GM12878 (cell line): ENCODE data around the gene SLC9B1. TPM values are rescaled to one million over a fixed set of nuclear protein-coding genes. Genes with fewer than 3 reads are reported as not detected.
"Not testable (repeated sequence)": the region's sequence is repeated elsewhere in the genome, so short reads cannot be mapped to it uniquely, and the experiment has no call there.

Experiments used
- ATAC-seq: fragments of 200-7000 bp; cut with Tn5 transposase; 3 replicates; pipeline ENCODE4 v1.9.1; 2020; ENCODE audit warnings: mild to moderate bottlenecking, moderate library complexity
- BruUV-seq: library from RNA; stranded (reverse); fragments of 400-500 nt; replicated peaks from 2 replicates; lab custom pipeline; 2021; lab: Mats Ljungman, UMichigan
- CTCF ChIA-PET: fragments of 300-600 bp; sonication (Branson Sonifier 250); formaldehyde crosslinking; extraction: SDS; loops from one replicate; lab custom pipeline; 2021; ENCODE audit warnings: inconsistent platforms; lab: Yijun Ruan, JAX
- POLR2A ChIA-PET: fragments of 350-600 bp; formaldehyde crosslinking; extraction: SDS; loops from one replicate; lab custom pipeline; 2021; ENCODE audit warnings: inconsistent platforms; lab: Charles Lee
- RAD21 ChIA-PET: fragments of 300-600 bp; sonication (Branson Sonifier 250); formaldehyde crosslinking; loops from one replicate; lab custom pipeline; 2023; ENCODE audit warnings: antibody characterized with exemption; ENCODE audit not compliant: unreplicated experiment; lab: Charles Lee
- SMC1A ChIA-PET: fragments of 300-600 bp; sonication (Branson Sonifier 250); formaldehyde crosslinking; loops from one replicate; lab custom pipeline; 2023; ENCODE audit not compliant: unreplicated experiment, uncharacterized antibody; lab: Charles Lee
- DNase-seq: peaks from one replicate; pipeline ENCODE4 v3.0.0-alpha.2; 2011; ENCODE audit warnings: low read depth, low spot score
- FAIRE-seq: peaks from 3 replicates; lab custom pipeline; 2011; peaks lifted over from hg19 to GRCh38; lab: Jason Lieb, UNC
- H2AFZ ChIP-seq: 2 replicates; pipeline ENCODE4 v1.6.0; 2011; ENCODE audit warnings: low read depth, low read length, control low read depth; ENCODE audit not compliant: control insufficient read depth
- H3K27ac ChIP-seq: 2 replicates; pipeline ENCODE4 v1.5.1; 2011; ENCODE audit warnings: control low read depth; ENCODE audit not compliant: control insufficient read depth, insufficient read depth
- H3K27me3 ChIP-seq, 2 experiments: replicated peaks in 1 of 2; 2 replicates each; pipeline versions ENCODE4 v1.6.0 to v1.6.1; 2011; ENCODE audit warnings: low read length in 1 of 2; ENCODE audit not compliant: control insufficient read depth in 2 of 2, insufficient read depth in 2 of 2
- H3K36me3 ChIP-seq, 2 experiments: 2 replicates each; pipeline ENCODE4 v1.5.1; 2011; ENCODE audit warnings: low read length in 1 of 2; ENCODE audit not compliant: control insufficient read depth in 2 of 2, insufficient read depth in 2 of 2
- H3K4me1 ChIP-seq: 2 replicates; pipeline ENCODE4 v1.6.1; 2011; ENCODE audit warnings: mild to moderate bottlenecking, low read length, moderate library complexity, mixed read lengths; ENCODE audit not compliant: control insufficient read depth, insufficient read depth
- H3K4me2 ChIP-seq: 2 replicates; pipeline ENCODE4 v1.6.0; 2011; ENCODE audit warnings: control low read depth; ENCODE audit not compliant: control insufficient read depth, insufficient read depth
- H3K4me3 ChIP-seq: fragments of 200-600 bp; sonication (generic); 2 replicates; pipeline ENCODE4 v1.5.1; 2016
- H3K79me2 ChIP-seq: 2 replicates; pipeline ENCODE4 v1.6.0; 2011; ENCODE audit warnings: low read length; ENCODE audit not compliant: control insufficient read depth, insufficient read depth
- H3K9ac ChIP-seq: 2 replicates; pipeline ENCODE4 v1.8.0; 2011; ENCODE audit warnings: low read length, control low read depth, mixed read lengths; ENCODE audit not compliant: control insufficient read depth, insufficient read depth
- H3K9me3 ChIP-seq: replicated peaks from 3 replicates; pipeline ENCODE4 v1.5.1; 2011; ENCODE audit warnings: mild to moderate bottlenecking, low read length; ENCODE audit not compliant: control insufficient read depth, insufficient read depth
- H4K20me1 ChIP-seq: 2 replicates; pipeline ENCODE4 v1.6.0; 2011; ENCODE audit not compliant: control insufficient read depth, insufficient read depth
- CBX5 ChIP-seq: sonication (generic); IDR thresholded peaks from 2 replicates; pipeline ENCODE4 v1.6.1; 2016; ENCODE audit warnings: low read depth, moderate library complexity, mild to moderate bottlenecking, inconsistent platforms
- E2F8 ChIP-seq: fragments of 450-650 bp; IDR thresholded peaks from 2 replicates; pipeline ENCODE4 v1.6.1; 2018; ENCODE audit warnings: mild to moderate bottlenecking, low read depth, moderate library complexity; ENCODE audit not compliant: partially characterized antibody
- GABPA ChIP-seq: IDR thresholded peaks from 2 replicates; pipeline ENCODE4 v1.6.1; 2014; ENCODE audit warnings: antibody characterized with exemption, low read depth, mild to moderate bottlenecking, inconsistent platforms
- NFYA ChIP-seq: IDR thresholded peaks from 2 replicates; pipeline ENCODE4 v1.6.1; 2011; ENCODE audit warnings: low read depth, mild to moderate bottlenecking, low read length, improper control_type of control experiment, borderline replicate concordance
- TBL1XR1 ChIP-seq: IDR thresholded peaks from 2 replicates; pipeline ENCODE4 v1.6.1; 2012; ENCODE audit warnings: low read depth, low read length, improper control_type of control experiment
- ZSCAN29 ChIP-seq: fragments of 450-650 bp; IDR thresholded peaks from 2 replicates; pipeline ENCODE4 v1.6.1; 2017; ENCODE audit warnings: mild to moderate bottlenecking, moderate library complexity
- WGBS: methylation state at CpG from one replicate; pipeline ENCODE4 v1.1.6; 2016; ENCODE audit warnings: low lambda C conversion rate; ENCODE audit not compliant: insufficient replicate concordance, insufficient coverage; ENCODE audit errors: missing lambda C conversion rate; 5-methylcytosine and 5-hydroxymethylcytosine counted together
- in situ Hi-C: fragments of 300-500 bp; cut with MboI; formaldehyde crosslinking; loops from 9 replicates; pipeline ENCODE4 v1.14.3; 2018; ENCODE audit warnings: mixed read lengths
- intact Hi-C: fragments of 100-400 bp; cut with micrococcal nuclease; formaldehyde crosslinking; loops from one replicate; pipeline ENCODE4 v1.14.2; 2022; ENCODE audit not compliant: unreplicated experiment
- polyA plus RNA-seq, 11 experiments: library from polyadenylated mRNA; depleted of rRNA in 4 of 11; unstranded in 6 of 11; stranded (reverse) in 5 of 11; fragments of >200 nt; fragmentation: Nextera tagmentation in 4 of 11; fragmentation: Illumina TruSeq in 1 of 11; extraction: Ambion mirVana in 4 of 11; extraction: Trizol in 1 of 11; gene quantifications; 1 replicate in 1 of 11; 2 replicates in 10 of 11; pipeline versions ENCODE4 v1.2.1 to v1.2.3, GENCODE V29; 2011 to 2016; ENCODE audit warnings: inconsistent platforms in 2 of 11, missing spikeins in 2 of 11, low read depth in 1 of 11
- total RNA-seq, 4 experiments: library from RNA; depleted of rRNA in 3 of 4; stranded (reverse); fragments of >200 nt in 3 of 4; fragmentation: Illumina TruSeq in 1 of 4; extraction: Trizol in 1 of 4; gene quantifications; 2 replicates each; pipeline versions ENCODE4 v1.2.1 to v1.2.3, GENCODE V29; 2013 to 2021
- TF ChIP-seq, protein P1 (sequence below): IDR thresholded peaks from 2 replicates; pipeline ENCODE4 v1.6.1; 2012; ENCODE audit warnings: low read depth, low read length, improper control_type of control experiment
- TF ChIP-seq, protein P2 (sequence below): IDR thresholded peaks from 2 replicates; pipeline ENCODE4 v1.6.1; 2011; ENCODE audit warnings: low read depth, low read length, improper control_type of control experiment, borderline replicate concordance
- TF ChIP-seq, protein P3 (sequence below): IDR thresholded peaks from 2 replicates; pipeline ENCODE4 v1.6.1; 2012; ENCODE audit warnings: low read depth, low read length, improper control_type of control experiment

Gene SLC9B1
- total and polyA plus RNA-seq, 10 of the 15 experiments (the other 5 are each of a cell fraction or from before 2014, with no cell fraction given), result 1.0 to 3.5 (median 1.8) TPM

GRCh38 chr4:102877477-102878106, 141.9 kb downstream of the SLC9B1 start:
- BruUV-seq, DNase-seq, H2AFZ ChIP-seq, H3K4me3 ChIP-seq, H3K27ac ChIP-seq, CTCF ChIA-PET, SMC1A ChIA-PET, H3K27me3 ChIP-seq, H3K9ac ChIP-seq, ATAC-seq, RAD21 ChIA-PET, FAIRE-seq, H3K4me1 ChIP-seq, in situ Hi-C loops, H3K4me2 ChIP-seq, H4K20me1 ChIP-seq: not testable (repeated sequence)
- Histone ChIP-seq H3K36me3 (peaks cover 0 to 13% of the 10 kb centered on the region in 2 experiments; a peak in 1 of 4 replicates), H3K79me2 (peaks cover 28% of the 10 kb centered on the region), H3K9me3 (peaks cover 22% of the 10 kb centered on the region)
- peak; percentile 67; the same call in 1 of the 2 replicates for TF ChIP-seq CBX5
- POLR2A ChIA-PET, result interaction anchor here (0.6 kb wide), 2 partner anchors 41 to 1642 kb away, joined by 4 to 6 read pairs; no protein-coding TSS in a partner anchor
- intact Hi-C loops, result loop anchor here (10.0 kb wide), 1 partner anchor 533 kb away; the partner anchor contains the start of gene SLC39A8
- 86% methylated on average over 3 of the region's 3 CpGs for WGBS

- no TSS peak for BruUV-seq
- Histone ChIP-seq H3K27me3 (no peaks in the 10 kb centered on the region), H3K27ac (0 out of 2 replicates have a peak overlapping the region, but pooled peaks have one; percentile 30), H3K9me3 (peaks cover 12% of the 10 kb centered on the region), H3K4me2 (peak overlapping the region; percentile 28; the same call in 1 of the 2 replicates), H3K4me3 (no peak overlapping the region), H3K9ac (0 out of 2 replicates have a peak overlapping the region, but pooled peaks have one; percentile 5), H3K36me3 (peaks cover 0 to 13% of the 10 kb centered on the region in 2 experiments; a peak in 1 of 4 replicates), H2AFZ (no peak overlapping the region), H3K79me2 (peaks cover 73% of the 10 kb centered on the region), H3K4me1 (no peaks in the 10 kb centered on the region), H4K20me1 (no peaks in the 10 kb centered on the region)
- no peak for DNase-seq
- ChIA-PET RAD21 (interaction anchor here (0.6 to 1.3 kb wide), 2 partner anchors 9 to 44 kb away, joined by 3 to 4 read pairs; partner anchors contain the start of gene UBE2D3), POLR2A (interaction anchor here (0.6 to 1.0 kb wide), 2 partner anchors 44 to 1277 kb away, joined by 3 to 4 read pairs; partner anchors contain the start of gene UBE2D3), CTCF (interaction anchor here (1.1 kb wide), 1 partner anchor 11 kb away, joined by 3 read pairs; no protein-coding TSS in a partner anchor), SMC1A (interaction anchor here (1.1 to 1.9 kb wide), 3 partner anchors 10 to 13 kb away, joined by 3 to 8 read pairs (median 7); no protein-coding TSS in a partner anchor)
- no peak for FAIRE-seq
- intact Hi-C loops (loop anchor here (10.0 kb wide), 1 partner anchor 527 kb away; the partner anchor contains the start of gene SLC39A8), in situ Hi-C loops (no loop called here)
- WGBS, result 70% methylated on average over 2 of the region's 2 CpGs
- ATAC-seq, result no peak
- TF ChIP-seq TBL1XR1 (no peak), GABPA (no peak), ZSCAN29 (no peak), NFYA (no peak), E2F8 (no peak)
- TF ChIP-seq, protein P1, sequence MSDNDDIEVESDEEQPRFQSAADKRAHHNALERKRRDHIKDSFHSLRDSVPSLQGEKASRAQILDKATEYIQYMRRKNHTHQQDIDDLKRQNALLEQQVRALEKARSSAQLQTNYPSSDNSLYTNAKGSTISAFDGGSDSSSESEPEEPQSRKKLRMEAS, result no peak
- TF ChIP-seq, protein P2, sequence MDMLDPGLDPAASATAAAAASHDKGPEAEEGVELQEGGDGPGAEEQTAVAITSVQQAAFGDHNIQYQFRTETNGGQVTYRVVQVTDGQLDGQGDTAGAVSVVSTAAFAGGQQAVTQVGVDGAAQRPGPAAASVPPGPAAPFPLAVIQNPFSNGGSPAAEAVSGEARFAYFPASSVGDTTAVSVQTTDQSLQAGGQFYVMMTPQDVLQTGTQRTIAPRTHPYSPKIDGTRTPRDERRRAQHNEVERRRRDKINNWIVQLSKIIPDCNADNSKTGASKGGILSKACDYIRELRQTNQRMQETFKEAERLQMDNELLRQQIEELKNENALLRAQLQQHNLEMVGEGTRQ, result no peak
- TF ChIP-seq, protein P3, sequence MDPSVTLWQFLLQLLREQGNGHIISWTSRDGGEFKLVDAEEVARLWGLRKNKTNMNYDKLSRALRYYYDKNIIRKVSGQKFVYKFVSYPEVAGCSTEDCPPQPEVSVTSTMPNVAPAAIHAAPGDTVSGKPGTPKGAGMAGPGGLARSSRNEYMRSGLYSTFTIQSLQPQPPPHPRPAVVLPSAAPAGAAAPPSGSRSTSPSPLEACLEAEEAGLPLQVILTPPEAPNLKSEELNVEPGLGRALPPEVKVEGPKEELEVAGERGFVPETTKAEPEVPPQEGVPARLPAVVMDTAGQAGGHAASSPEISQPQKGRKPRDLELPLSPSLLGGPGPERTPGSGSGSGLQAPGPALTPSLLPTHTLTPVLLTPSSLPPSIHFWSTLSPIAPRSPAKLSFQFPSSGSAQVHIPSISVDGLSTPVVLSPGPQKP, result no peak
Observed at GRCh38 chr4:102871772-102872171, 147.7 kb downstream of the SLC9B1 start.
